GM21423 (cell line): ENCODE measurements around the gene COL1A1.

Source experiments
- ATAC-seq: cut with Tn5 transposase; IDR thresholded peaks from one replicate; pipeline ENCODE4 v1.9.1; 2021; ENCODE audit warnings: mild to moderate bottlenecking, moderate library complexity; ENCODE audit not compliant: unreplicated experiment

COL1A1 gene

DNA sequence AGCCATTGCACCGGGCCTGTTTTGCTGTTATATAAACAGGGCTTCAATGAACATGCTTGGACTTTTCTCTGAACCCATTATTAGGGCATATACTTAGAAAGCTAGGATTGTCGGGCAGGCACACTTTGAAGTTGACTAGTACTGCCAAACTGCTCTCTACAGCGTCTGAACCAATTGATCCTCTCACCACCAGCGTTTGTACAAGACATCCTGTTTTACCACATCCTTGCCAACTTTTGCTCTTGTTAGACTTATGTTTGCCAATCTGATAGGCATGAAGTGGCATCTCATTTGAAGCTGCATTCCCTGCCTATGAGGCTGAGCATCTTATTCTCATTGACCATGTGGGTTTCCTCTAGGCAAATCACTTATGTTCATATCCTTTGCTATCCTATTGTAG lies 43.5 kb downstream of the COL1A1 start:
- no peak for ATAC-seq

DNA sequence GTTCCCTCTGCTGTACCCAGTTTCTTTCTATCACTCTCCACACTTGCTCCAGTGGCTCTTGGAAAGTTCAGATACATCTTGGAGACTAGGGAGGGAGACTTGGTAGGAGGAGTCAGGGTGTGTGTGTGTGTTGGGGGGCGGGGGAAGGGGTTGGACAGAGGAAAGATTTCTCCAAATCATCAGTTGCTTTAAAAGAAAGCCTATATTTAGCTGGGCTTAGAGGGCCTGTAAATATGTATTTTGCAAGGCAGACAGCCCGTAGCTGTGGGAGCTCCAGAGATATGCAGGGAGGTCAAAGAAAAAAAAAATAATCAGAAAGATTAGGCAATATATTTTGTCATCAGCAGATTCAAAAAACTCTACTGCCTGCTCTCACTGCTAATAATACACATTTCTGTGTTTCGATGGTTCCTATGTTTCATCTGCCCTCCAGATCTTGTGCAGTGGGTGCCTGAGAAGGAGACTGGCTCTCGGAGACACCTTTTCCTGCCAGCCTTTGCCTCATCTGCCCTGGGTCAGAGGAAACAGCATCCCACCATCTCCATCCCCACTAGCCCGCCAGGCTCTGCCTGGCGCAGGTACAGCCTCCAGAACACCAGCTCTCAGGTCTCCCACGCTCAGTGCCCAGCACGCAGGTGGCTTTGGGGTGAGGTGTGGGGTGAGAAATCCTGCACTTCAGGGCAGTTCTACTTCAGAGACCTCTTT lies 46.2 kb downstream of the COL1A1 start:
- ATAC-seq = no peak

DNA sequence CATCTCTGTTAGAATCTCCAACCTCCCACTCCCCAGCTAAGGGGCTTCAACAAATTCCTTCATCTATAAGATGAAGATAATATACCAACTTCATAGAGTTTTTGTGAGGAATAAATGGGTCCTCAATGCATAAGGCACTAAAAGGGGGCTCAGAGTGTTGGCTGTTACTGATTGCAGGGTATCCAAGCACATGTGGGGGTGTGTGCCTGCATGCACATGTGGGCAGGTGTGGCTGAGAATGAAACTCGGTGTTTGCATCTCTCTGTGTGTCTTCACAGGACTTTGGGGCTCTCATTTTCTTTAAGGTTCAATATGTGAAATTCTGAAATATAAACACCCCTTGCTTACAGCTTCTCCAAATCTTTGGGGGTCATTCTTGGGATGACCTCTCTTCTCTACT lies 46.8 kb downstream of the COL1A1 start:
- no peak for ATAC-seq

DNA sequence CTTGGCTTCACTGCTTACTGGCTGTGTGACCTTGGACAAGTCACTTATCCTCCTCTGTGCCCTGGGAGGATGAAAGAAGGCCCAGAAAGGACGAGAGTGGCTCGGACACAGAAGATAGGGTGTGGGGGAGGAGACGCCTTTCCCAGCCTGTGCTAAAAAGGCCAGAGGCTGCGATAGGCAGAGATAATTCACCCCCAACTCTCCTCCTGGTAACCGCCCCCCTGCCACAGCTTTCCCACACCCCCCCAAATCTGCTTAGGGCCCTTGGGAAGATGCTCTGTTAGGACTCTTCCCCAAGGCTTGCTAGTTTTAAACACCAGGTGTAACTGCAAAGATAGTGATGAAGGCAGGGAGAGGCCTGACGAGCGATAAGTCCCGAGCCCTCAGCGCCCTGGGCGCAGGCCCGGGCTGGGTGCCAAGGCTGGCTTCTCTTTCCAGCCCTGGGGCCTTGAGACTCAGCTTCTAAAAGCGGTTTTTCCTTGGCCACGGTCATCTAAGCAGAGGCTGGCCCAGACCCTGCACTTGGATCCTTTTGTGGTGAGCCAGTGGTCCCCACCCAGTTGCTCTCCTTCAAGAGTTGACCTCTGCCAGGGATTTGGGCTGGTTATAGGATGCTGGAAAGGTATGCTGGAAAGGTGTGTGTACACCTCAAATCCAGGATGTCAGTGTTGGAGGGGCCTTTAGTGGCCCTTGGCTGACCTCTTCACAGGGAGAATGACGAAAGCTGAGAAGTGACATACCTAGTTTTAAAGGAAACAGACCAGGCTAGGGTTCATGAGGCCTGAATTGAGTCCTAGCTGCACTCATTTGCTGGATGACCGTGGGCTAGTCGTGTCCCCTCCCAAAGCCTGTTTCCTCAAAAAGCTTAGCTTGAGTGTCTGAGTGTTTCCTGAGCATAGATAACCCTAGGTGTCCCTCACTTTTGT lies 47.5 kb downstream of the COL1A1 start:
- no peak for ATAC-seq

DNA sequence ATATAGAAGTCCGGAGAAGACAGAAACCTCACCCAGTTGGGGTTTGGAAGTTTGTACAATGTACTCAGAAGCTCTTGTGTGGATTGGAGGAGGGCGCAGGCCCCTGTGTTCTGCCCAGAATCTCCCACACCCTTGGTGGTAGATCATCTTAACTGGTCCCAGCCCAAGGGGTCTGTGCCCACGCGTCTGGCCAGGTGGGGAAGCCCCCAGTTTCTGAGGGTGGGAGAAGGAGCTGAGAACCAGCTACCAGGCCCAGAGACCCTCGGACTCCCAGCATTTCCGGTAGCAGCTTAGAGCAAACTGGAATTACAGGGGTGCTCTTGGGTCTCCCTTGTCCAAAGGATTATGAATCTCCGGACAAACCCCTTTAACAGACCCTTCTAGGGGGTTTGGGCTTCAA lies 48.7 kb downstream of the COL1A1 start:
- no peak for ATAC-seq

DNA sequence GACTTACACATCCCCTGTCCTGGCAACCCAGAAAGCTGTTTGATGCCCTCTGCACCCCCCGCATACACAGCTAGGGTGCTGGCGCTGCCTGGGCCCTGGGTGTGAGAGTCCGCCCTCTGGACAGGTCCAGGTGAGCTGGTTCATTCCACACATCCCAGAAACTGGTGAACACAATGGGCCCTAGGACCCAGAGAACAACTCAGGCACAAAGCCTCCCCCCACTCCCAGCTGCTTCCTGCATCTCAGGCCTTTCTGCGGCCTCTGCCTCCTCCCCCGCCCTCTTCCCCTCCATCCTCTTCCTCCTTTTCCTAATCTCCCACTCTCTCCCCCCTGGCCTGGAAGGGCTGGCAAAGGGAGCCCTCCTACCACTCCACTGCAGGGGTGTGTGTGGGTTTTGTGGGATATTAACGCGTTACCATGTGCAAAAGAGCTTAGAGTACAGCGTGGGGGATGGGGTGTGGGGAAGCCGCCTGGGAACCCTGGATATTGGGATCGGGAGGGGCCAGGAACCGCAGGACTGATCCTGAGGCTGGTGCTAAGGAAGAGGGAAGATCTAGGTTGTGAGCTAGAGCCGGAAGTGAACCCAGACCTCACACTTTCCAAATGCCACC lies 49.4 kb downstream of the COL1A1 start:
- peak; percentile 18 for ATAC-seq

DNA sequence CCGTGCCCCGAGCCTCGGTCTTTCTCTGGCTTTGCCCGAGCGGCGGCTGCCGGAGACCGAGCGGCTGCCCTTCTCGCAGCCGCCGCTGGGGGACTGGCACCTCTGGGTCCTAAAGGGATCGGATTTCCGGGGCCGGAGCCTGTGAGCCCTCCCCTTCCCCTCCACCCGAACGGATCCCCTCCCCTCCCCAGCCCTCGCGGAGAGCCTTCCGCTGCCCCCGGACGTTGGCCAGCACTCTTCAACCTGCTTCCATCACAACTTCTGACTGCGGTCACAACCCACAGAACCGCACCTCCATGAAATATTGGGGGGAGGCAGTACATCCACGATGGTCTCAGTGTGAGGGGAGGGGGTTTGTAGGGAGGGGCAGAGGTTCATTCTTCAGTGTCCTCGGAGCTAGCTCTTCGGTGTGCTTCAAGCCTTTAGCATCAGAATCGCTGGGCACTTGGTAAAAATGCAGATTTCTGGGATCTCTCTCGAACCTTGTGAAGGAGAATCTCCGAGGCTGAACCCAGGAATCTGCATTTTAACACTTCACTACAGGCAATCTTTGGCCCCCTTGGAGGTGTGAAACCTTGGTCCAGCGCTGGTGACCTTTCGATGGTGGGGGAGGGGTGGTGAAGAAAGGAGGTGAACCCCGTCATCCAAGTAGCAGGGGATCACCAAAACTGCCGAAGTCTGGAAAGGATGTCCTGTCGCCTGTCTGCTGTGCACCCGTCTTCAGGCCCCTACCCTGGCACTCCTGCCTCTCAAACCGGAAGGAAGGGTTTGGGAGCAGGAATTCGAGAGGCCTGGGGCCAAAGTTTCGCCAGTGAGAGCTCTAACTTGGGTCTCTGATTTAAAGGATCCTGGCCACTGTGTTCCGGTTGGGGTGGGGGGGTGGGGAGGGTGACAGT lies 50.1 kb downstream of the COL1A1 start:
- ATAC-seq = peak; percentile 36

DNA sequence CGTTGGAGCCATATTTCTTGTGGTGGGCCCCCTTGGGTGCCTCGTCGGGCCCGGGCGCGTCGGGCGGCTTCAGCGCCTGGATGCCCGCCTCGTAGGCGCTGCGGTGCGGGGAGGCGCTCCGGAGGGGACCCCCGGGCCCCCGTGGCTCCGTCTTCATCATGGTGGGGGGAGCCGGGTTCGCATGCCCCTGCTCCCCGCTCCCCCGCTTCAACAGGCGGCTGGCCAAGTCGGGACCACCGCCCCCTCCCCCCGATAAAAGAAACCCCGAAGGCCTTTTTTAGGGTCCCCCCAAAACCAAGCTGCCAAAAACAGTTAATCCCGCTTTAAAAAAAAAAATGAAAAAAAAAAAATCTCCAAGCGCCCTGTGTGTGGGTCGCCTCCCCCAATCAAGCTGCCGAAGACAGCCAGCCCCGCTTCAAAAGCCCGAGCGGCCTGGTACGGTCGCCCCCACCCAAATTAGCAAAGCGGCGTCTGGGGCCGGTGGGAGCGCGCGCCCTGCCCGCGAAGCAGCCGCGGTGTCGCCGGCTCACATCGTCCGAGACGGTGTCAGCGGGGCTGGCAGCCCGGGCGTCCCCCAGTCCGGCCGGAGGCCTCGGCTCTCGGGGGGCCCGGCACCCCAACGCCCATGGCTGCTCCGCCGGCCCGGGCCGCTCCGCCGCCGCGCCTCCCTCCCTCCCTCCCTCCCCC lies 50.9 kb downstream of the COL1A1 start, which contains the start of gene PPP1R9B:
Gene PPP1R9B, minus strand, starts transcription at position 324 of the 687 bp plus-strand sequence. Its CDS starts 164 bp downstream, at position 160.
- no peak for ATAC-seq

DNA sequence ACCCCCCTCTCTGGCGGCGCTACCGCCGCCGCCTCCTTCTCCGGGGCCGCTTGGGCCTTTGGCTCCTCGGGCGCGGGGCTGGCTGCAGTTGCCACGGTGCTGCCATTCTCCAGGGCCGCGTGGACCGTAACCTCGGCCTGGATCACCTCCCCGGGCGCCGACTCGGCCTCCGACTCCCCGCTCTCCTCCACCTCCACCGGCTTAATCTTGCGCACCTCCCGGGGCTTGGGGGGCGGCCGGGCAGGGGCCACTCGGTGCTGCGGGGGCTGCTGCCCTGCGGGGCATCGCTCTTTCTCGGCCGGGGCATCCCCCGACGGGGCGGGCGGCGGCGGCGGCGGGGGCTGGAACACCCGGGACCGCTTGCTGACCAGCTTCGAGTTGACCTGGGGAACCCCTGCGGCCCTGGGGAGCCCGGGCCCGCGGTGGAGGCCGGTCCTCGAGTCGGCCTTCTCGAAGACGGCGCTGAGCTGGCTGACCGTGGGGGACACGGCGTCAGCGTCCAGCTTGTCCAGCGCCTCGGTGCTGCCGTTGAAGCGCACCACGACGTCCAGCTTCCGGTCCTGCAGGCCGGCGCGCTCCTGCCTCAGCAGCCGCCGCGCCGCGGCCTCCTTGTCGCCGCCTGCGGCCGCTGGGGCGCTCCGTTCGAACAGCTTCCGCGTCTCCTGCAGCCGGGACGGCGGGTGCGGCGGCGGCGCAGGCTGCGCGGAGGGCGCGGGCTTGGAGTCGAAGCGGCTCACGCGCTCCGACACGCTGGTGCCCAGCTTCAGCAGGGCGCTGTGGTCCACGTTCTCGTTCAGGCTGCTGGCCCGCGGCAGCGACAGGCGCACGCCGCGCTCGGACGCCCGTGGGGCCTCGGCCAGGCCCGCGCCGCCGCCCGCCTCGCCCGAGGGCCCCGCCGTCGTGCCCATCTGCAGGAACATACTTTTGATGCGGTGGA lies 51.7 kb downstream of the COL1A1 start:
- ATAC-seq = no peak

DNA sequence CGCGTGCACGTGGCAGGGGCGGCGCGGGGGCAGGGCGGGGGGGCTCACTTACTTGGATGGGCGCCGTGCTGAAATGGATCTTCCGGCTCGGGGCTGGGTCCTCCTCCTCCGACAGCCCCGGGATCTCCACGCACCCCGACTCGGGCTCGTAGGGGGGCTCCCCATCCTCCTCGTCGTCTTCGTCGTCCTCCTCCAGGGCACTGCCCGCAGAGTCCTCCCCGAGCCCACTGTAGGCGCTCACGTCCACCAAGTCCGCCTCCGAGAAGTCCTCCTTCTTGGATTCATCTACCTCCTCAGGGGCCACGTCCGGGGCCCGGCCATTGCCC lies 52.4 kb downstream of the COL1A1 start:
- peak; percentile 1 for ATAC-seq

DNA sequence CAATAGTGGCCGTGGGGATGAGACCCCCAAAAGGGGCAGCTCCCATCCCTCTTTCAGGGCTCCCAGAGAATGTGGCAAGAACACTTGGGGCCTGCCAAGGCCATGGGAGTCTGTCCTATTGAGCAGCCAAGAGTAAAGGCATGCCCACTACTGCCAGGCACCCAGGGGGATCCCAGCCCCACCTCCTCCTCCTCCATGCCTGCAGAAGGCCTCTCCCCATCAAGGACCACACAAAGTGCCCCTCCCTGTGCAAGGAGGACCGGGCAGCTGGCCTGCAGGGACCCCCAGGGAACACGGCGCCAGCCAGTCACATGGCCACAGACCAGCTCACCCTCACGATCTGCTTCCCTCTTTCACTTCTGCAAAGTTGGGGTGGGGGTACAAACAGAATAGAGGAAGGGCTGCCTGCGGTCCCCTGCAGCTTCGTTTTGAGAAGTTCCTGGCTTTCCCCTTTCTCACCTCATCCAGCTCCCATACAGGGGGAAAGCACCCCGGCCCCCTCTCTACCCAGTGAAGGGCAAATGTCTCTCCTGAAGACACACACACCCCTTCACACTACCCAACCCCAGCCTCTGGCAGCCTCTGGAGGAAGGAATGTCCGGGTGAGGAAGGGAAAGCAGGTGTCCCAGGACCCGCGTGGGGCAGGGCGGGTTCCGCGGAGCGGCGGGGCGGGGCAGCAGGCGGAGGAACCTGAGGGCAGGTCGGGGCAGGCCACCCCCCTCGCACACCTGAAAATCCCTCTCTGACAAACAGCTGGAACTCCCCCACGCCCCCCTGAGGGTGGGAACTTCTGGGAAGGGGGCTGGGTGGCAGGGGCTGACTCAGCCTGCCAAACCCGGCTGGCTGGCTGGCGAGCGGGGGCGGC lies 53.0 kb downstream of the COL1A1 start:
- peak; percentile 32 for ATAC-seq

DNA sequence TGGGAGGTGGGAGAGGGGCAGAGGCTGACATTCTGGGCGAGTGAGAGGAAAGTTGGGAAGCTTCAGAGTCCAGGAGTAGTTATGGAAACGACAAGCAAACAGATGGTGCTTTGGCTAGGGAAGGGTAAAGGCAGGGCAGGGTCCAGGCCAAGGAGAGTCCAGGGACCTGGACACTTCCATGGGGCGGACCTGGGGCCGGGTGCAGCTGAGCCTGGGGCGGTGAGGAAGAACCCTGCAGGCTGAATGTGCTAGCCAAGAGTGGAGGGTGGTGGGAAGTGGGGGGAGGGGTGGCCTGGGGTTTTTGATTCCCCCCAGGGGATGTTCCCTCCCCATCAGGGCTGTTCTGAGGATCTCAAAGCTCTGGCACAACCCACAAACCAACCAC lies 53.6 kb downstream of the COL1A1 start:
- ATAC-seq = no peak

DNA sequence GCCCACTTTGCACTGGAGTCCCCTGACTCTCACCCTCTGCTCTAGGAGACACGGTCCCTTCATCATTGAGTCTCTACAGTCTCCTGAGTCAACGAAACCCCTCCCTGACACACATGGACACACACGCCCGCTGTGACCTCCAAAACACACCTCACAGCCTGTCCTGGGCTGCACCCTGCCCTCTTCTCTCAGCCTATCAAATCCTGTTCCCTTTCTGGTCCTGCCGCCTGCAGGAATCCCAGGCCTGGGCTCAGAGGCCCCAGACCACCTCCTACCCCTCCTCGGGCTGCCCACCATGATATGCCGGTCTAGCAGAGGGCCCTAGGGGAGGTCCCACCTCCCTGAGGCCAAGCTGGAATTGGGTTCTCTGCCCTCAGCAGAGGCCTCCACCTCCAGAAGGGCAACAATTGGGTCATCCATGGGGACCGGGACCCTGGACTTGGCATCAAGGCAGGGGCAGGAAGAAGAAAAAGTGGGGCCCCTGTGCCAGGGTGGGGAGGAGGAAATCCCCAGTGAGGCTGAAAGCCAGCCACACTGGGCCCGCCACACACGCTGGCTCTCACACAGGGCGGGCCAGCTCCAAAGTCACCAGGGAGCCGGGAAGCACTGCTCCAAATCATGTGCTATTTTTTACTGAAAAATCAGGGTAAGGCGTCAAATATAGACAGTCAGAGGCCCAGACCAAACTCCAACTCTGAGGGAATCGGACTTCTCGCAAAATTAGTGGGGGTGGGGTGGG lies 54.3 kb downstream of the COL1A1 start:
- no peak for ATAC-seq

DNA sequence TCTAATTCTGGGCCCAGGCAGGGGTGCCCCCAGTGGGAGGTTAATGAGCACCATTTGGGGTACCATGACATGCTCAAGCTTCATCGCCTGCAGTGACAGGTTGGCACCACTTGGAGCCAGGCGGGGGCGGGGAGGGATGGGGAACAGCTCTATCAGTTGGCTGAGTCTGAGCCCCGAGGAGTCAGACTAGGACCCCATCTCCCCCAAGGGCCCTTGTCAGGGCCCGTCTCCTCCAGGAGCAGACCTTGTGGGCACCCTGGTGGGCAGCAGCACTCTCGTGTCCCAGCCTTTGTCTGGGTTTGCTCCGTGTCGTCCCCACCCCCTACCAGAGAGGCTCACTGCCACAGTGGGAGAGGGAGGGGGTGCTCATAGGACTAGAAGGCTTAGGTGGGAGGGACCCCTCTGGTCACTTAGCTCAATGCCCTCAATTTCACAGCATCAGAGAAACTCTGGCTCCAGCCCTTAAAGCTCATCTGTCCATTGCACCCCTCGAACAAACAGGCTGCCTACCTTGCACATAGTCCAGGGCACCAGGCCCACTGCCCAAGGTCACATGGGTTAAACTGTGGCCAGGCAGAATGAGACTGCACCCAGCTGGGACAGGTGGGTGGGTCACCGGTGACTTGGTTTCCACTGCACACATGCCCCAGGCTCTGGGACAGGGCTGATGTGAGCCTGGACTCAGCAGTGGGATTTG lies 55.1 kb downstream of the COL1A1 start:
- no peak for ATAC-seq

DNA sequence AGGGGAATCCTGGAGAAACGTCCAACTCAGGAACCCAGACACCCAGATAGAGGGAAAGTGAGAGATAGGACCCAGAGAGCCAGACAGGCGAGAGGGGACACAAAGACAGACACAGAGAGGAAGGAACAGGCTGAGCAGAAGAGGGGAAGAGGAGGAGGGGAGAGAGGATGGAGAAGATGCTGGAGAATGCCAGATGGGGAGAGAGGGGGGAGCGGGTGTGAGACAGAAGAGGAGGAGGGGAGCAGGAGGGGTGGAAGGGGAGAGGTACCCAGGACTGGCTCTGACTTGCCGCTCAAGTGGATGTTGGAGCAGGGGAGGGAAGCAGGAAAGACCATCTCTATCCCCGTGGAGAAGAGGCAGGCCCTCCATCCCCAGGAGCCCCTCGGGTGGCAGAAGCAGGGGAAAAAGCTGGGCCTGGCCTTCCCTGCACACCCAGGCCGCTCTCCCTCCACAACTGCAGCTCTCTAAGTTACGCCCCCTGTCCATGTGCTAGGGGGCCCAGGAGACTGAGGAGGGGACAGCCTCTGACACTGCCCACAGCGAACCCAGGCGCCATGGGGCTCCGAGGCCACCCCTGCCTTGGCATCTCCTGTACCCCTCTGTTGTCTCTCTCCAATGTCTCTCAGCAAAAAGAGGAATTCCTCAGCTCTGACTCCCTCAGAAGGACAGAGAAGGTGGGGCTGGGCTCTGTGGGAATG lies 55.8 kb downstream of the COL1A1 start:
- ATAC-seq = no peak

DNA sequence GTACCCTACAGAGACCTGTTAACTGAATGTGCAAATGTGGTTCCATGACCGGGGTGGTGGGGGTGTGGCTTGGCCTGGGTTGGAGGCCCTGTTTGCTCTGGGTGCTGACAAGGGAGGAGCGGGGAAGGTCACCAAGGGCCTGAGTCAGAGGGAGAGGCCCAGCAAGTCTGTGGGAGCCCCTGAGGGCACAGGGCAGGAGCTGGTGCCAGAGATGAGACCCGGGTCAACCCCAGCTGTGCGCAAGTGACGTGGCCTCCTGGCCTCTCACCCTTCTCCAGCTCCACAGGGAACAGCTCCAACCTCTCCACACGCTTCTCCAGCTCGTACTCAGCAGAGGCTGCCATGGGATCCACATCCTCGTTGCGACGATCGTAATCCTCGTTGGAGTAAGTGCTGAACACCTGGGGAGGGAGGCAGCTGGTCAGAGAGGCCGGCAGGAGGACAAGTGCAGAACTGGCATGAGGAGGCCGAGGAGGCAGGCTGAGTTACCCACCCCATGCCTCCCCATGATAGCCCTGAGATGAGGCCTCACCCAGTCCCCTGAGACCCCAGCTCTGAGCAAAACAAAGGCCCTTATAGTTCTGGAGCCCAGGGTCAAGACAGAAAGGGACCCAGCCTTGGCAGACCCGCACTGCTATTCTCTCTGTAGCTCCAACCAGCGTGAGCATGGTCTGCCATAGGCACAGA lies 56.4 kb downstream of the COL1A1 start:
- ATAC-seq = no peak
